ENCODE results near the gene ETFA. TPM values are rescaled to one million over a fixed set of nuclear protein-coding genes. Genes with fewer than 3 reads are reported as not detected.

Gene ETFA
- polyA plus RNA-seq, 2 of the 4 experiments (the other 2 are of a cell fraction) = 243 to 412 TPM

- FAIRE-seq (no peak), DNase-seq (ENCODE audit: low read depth in 1 of 2, low spot score in 1 of 2) (peak; percentile 81 to 90), ATAC-seq (peak; percentile 78 to 88)
- Histone ChIP-seq H3K4me1 (peaks cover 48% of the 10 kb centered on the region), H3K4me2 (no peak overlapping the region), H3K4me3 (no peak overlapping the region), H3K27ac (peak overlapping the region; percentile 29 to 40; a peak in 4 of 6 replicates), H3K9me3 (no peaks in the 10 kb centered on the region)
- WGBS (ENCODE audit: missing lambda C conversion rate) = 70% methylated on average over 7 of the region's 7 CpGs
- TF ChIP-seq CTCF (IDR thresholded peaks at IDR 0.05) = peak; percentile 43
- no peak for TF ChIP-seq EHMT2 (IDR thresholded peaks at IDR 0.05; ENCODE audit: low read depth)
- TF ChIP-seq POLR2A (IDR thresholded peaks at IDR 0.05; ENCODE audit: low read length) = no peak
- TF ChIP-seq RNF2 (IDR thresholded peaks at IDR 0.05; ENCODE audit: borderline replicate concordance, low read depth) = no peak
- no peak for TF ChIP-seq JUN (IDR thresholded peaks at IDR 0.05)
- TF ChIP-seq CHD4 (IDR thresholded peaks at IDR 0.05; ENCODE audit: borderline replicate concordance) = no peak
- TF ChIP-seq SMC3 (IDR thresholded peaks at IDR 0.05) = peak; percentile 71
- peak; percentile 58 to 77 for TF ChIP-seq RAD21 (conservative IDR thresholded peaks at IDR 0.05 in 1 of 2, IDR thresholded peaks at IDR 0.05 in 1 of 2)
- TF ChIP-seq MAX (IDR thresholded peaks at IDR 0.05) = peak; percentile 38; the same call in 1 of the 2 replicates
- no peak for TF ChIP-seq MAFK (IDR thresholded peaks at IDR 0.05; ENCODE audit: partially characterized antibody)
- ChIA-PET POLR2A (interaction anchor here (0.9 to 1.0 kb wide), 2 partner anchors 17 to 19 kb away, joined by 4 read pairs; no protein-coding TSS in a partner anchor), CTCF (interaction anchor here (0.6 to 5.0 kb wide), 31 partner anchors 11 to 182 kb away, joined by 3 to 44 read pairs (median 4); partner anchors contain the start of gene ETFA)
These were observed 18.9 kb upstream of the ETFA start for GRCh38 chr15:76330080-76330680.

GRCh38 chr15:76328958-76329357 is 17.7 kb upstream of the ETFA start:
- WGBS (ENCODE audit: missing lambda C conversion rate) = 59% methylated on average over 4 of the region's 4 CpGs
- Histone ChIP-seq H3K9me3 (no peaks in the 10 kb centered on the region), H3K27ac (peak overlapping the region in 1 of 2 experiments; percentile 70; a peak in 2 of 6 replicates), H3K4me1 (peaks cover 42% of the 10 kb centered on the region), H3K4me3 (no peak overlapping the region), H3K4me2 (0 out of 3 replicates have a peak overlapping the region, but pooled peaks have one; percentile 3)
- no peak for TF ChIP-seq ZSCAN20 (CRISPR knock-in tag; IDR thresholded peaks at IDR 0.05)
- TF ChIP-seq FOSL2 (IDR thresholded peaks at IDR 0.05) = no peak
- TF ChIP-seq FOSL2 (CRISPR knock-in tag; IDR thresholded peaks at IDR 0.05) = peak; percentile 62
- ChIA-PET POLR2A (no interaction called here), CTCF (interaction anchor here (0.8 to 5.0 kb wide), 15 partner anchors 10 to 181 kb away, joined by 3 to 44 read pairs (median 6); partner anchors contain the start of gene ETFA)
- peak in 1 of 2 experiments; percentile 66 for DNase-seq (ENCODE audit: low read depth in 1 of 2, low spot score in 1 of 2)
- FAIRE-seq = no peak
- peak in 1 of 2 experiments; percentile 17; a peak in 2 of 6 replicates for ATAC-seq

GRCh38 chr15:76328106-76328696 is 16.9 kb upstream of the ETFA start:
- peak in 1 of 2 experiments; percentile 45 for DNase-seq (ENCODE audit: low read depth in 1 of 2, low spot score in 1 of 2)
- no peak for FAIRE-seq
- POLR2A ChIA-PET = no interaction called here
- Histone ChIP-seq H3K9me3 (no peaks in the 10 kb centered on the region), H3K4me1 (peaks cover 34% of the 10 kb centered on the region), H3K27ac (peak overlapping the region; percentile 5 to 70; a peak in 3 of 6 replicates), H3K4me2 (peak overlapping the region; percentile 6; the same call in 2 of the 3 replicates), H3K4me3 (no peak overlapping the region)
- 84% methylated on average over 8 of the region's 8 CpGs for WGBS (ENCODE audit: missing lambda C conversion rate)
- CTCF ChIA-PET = interaction anchor here (0.8 to 5.0 kb wide), 13 partner anchors 9 to 177 kb away, joined by 3 to 44 read pairs (median 4); partner anchors contain the start of gene ETFA
- ATAC-seq = no peak
- peak; percentile 59; the same call in 1 of the 2 replicates for TF ChIP-seq NFE2L2 (conservative IDR thresholded peaks at IDR 0.05; ENCODE audit: low read length)
- peak; percentile 32 for TF ChIP-seq MAFK (IDR thresholded peaks at IDR 0.05; ENCODE audit: partially characterized antibody)
- TF ChIP-seq MAX (IDR thresholded peaks at IDR 0.05) = no peak

Measured in A549 (cell line).